VCaP (cell line): ENCODE measurements around the gene ATOX1.

Experiments used
- H3K27ac ChIP-seq: fragments of 450-650 bp; 2 replicates; pipeline ENCODE4 v1.5.1; 2017
- CTCF ChIP-seq: fragments of 450-650 bp; conservative IDR thresholded peaks from 2 replicates; pipeline ENCODE4 v1.5.1; 2017; ENCODE audit warnings: mild to moderate bottlenecking, moderate library complexity

The ATOX1 gene

DNA sequence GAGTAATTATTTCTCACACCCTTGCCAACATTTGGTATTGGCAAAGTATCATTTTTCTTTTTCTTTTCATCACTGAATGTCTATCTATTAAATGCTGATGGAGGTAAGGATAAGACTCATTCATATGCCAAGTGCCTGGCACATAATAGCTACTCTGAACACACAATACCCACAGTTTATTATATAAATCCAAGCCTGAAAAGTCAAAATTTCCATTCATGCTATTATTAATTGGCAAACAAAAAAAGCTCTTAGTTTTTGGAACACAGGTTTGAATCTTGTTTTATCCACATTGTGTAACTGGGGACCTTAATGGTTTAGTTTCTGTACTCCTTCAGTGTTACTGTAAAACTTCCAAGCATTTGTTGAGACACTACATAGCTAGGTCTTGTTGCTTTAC is 6.4 kb upstream of the ATOX1 start:
- H3K27ac ChIP-seq, result no peak overlapping the region

DNA sequence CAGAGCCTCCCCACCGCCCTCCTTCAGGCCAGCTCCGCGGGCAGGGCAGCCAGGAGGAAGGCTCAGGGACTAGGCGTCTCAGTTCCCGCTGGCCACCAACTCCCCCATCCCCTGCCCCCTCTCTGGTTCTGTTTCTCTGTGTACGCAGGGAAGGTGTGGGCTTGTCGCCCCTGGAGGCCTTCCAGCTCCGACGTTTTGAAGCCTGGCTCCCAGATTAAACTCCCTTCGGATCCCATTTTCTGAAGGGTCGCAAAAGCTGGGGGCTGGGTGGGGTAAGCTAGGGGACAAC is 346 bp downstream of the ATOX1 start:
- no peak for TF ChIP-seq CTCF
- peak overlapping the region; percentile 82 for H3K27ac ChIP-seq

More for the DNA sequence above, 6.4 kb upstream of the ATOX1 start:
- TF ChIP-seq CTCF, result no peak

- no peak for TF ChIP-seq CTCF
- H3K27ac ChIP-seq, result peak overlapping the region; percentile 82
Measured at GRCh38 chr5:151757233-151758140, 944 bp downstream of the ATOX1 start.

DNA sequence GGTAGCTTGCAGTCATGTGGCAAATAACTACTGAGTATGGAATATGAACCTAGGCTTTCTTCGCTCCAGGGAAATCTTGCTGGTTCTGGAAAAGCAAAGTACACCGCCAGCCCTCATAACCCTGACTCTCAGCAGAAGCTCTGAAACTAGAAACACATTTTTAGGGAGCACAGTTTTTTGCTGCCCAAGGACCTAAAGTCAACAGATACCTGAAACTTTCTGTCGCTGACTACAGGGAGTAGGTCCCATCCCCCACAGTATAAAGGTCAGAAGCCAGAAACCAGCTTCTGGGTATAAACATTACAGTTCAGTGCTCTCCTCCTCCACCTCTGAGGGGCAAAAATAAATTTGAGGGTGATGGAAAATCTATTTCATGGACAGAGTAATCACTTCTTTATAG is 3.0 kb downstream of the ATOX1 start:
- no peak for TF ChIP-seq CTCF

GRCh38 chr5:151751593-151751992 is 6.8 kb downstream of the ATOX1 start:
- no peak overlapping the region for H3K27ac ChIP-seq
- no peak for TF ChIP-seq CTCF

More for the DNA sequence above, 3.0 kb downstream of the ATOX1 start:
- H3K27ac ChIP-seq, result no peak overlapping the region

DNA sequence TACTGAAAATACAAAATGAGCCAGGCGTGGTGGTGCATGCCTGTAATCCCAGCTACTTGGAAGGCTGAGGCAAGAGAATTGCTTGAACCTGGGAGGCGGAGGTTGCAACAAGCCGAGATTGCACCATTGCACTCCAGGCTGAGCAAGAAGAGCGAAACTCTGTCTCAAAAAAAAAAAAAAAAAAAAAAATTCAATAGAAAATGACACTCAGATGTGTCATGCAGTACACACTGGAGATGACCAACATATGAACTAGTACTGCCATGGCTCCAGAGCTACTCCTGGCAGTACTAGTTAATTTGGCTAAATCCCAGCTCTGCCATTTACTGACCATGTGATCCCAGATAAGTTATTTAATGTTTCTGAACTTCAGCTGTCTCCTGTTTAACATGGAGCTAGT is 7.3 kb downstream of the ATOX1 start:
- no peak overlapping the region for H3K27ac ChIP-seq
- TF ChIP-seq CTCF, result no peak

DNA sequence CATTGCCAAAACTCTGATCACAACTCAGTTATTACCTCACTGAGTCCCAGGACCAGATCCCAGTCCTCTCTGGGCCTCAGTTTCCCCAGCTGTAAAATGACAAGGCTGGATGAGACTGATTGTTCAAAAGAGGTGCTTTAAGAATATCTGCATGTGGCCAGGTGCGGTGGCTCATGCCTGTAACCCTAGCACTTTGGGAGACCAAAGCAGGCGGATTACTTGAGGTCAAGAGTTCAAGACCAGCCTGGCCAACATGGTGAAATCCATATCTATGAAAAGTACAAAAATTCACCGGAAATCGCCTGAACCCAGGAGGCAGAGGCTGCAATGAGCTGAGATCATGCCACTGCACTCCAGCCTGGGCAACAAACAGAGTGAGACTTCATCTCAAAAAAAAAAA is 8.3 kb downstream of the ATOX1 start:
- no peak overlapping the region for H3K27ac ChIP-seq
- TF ChIP-seq CTCF, result no peak
